Measurements from ENCODE around the gene ABCG1. TPM values are rescaled to one million over a fixed set of nuclear protein-coding genes. Genes with fewer than 3 reads are reported as not detected.

Gene ABCG1
- total and polyA plus RNA-seq, 2 donors (not counting 3 experiments of a cell fraction or from before 2014, with no cell fraction given), result 6.7 to 19.6 TPM

DNA sequence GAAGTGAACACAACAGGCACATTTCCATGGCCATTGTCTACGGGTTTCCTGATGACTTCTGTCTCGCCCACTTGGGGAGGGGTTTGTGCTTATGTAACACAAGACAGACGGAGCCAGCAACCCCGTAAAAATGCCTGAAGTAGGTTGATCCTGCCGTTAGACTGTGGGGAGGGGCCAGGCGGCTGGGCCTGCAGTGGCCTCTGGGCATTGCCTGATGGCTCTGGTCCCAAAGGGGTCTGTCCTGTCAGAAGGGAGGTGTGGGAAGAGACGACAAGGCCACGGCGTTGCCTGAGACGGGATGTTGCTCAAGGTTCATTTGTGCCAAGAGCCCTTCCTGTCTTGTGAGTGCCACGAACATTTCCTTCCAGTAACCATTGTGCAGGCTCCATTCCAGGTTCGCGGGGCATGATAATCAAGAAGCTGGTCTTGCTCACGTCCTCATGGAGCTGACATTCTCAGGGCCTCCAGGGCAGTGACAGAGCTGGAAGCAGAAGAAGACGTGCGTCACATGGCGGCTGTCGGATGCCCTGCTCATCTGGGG is 44.7 kb downstream of the ABCG1 start:
- Histone ChIP-seq H3K4me3 (replicated peaks in 1 of 3; ENCODE audit: insufficient read depth in 1 of 3, low read depth in 1 of 3, low read length in 3 of 3) (no peak overlapping the region), H3K27ac (ENCODE audit: insufficient read depth, low read depth, low read length) (peak overlapping the region; percentile 93), H3K9ac (replicated peaks; ENCODE audit: extremely low read depth, insufficient read depth, low read length) (peak overlapping the region; percentile 70), H3K79me2 (ENCODE audit: control insufficient read depth, insufficient read depth, low read length) (no peaks in the 10 kb centered on the region), H3K27me3 (ENCODE audit: control insufficient read depth in 2 of 2, insufficient read depth in 2 of 2, low read length in 2 of 2) (no peaks in the 10 kb centered on the region), H3K4me1 (ENCODE audit: control insufficient read depth, extremely low read depth, insufficient read depth, low read length) (peaks cover 25% of the 10 kb centered on the region), H3K36me3 (ENCODE audit: control insufficient read depth in 2 of 2, extremely low read depth in 1 of 2, insufficient read depth in 2 of 2, low read length in 2 of 2) (no peaks in the 10 kb centered on the region), H2AFZ (ENCODE audit: low read depth, low read length) (peak overlapping the region; percentile 89), H3K9me3 (replicated peaks; ENCODE audit: control insufficient read depth, insufficient read depth, low read length) (no peaks in the 10 kb centered on the region), H3K4me2 (ENCODE audit: insufficient read depth, low read length) (peak overlapping the region; percentile 61), H4K20me1 (replicated peaks; ENCODE audit: control insufficient read depth, extremely low read depth, insufficient read depth, low read length) (no peaks in the 10 kb centered on the region), H3K9me1 (replicated peaks; ENCODE audit: control insufficient read depth, extremely low read depth, insufficient read depth, low read length) (no peaks in the 10 kb centered on the region)
- FAIRE-seq, result peak; percentile 97
- dilution Hi-C loops (cut with MboI; ENCODE audit: extremely low pct_ligation_motif_present, low sequenced_read_pairs) (no loop called here), intact Hi-C loops (cut with micrococcal nuclease) (loop anchor here (1.0 to 2.0 kb wide), 6 partner anchors 14 to 187 kb away; no protein-coding TSS in a partner anchor)
- POLR2A ChIA-PET, result interaction anchor here (1.1 kb wide), 1 partner anchor 14 kb away, joined by 4 read pairs; no protein-coding TSS in a partner anchor
- no TSS peak for BruUV-seq (replicated peaks)
- DNase-seq (ENCODE audit: low read depth, low spot score), result peak; percentile 89
- CTCF ChIA-PET, result interaction anchor here (0.7 to 2.1 kb wide), 4 partner anchors 30 to 118 kb away, joined by 3 to 10 read pairs (median 5); no protein-coding TSS in a partner anchor
- TF ChIP-seq POLR2AphosphoS5 (IDR thresholded peaks at IDR 0.05; ENCODE audit: insufficient read depth, low read depth, low read length) (no peak), JUN (IDR thresholded peaks at IDR 0.05; ENCODE audit: borderline replicate concordance, insufficient read depth, insufficient read length, low read depth) (no peak), GATA2 (IDR thresholded peaks at IDR 0.05; ENCODE audit: insufficient read depth, insufficient read length, low read depth, low read length) (no peak), EZH2 (IDR thresholded peaks at IDR 0.05; ENCODE audit: borderline replicate concordance, low read depth, low read length, severe bottlenecking) (no peak), FOS (IDR thresholded peaks at IDR 0.05; ENCODE audit: borderline replicate concordance, insufficient read depth, low read length) (no peak), CTCF (IDR thresholded peaks at IDR 0.05; ENCODE audit: extremely low read depth in 1 of 2, insufficient read depth in 1 of 2, low read depth in 1 of 2, low read length in 2 of 2) (no peak), POLR2A (IDR thresholded peaks at IDR 0.05; ENCODE audit: low read depth, low read length) (no peak), MYC (IDR thresholded peaks at IDR 0.05; ENCODE audit: low read depth, low read length) (no peak)
- TF ChIP-seq, protein P1, sequence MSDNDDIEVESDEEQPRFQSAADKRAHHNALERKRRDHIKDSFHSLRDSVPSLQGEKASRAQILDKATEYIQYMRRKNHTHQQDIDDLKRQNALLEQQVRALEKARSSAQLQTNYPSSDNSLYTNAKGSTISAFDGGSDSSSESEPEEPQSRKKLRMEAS (IDR thresholded peaks at IDR 0.05; ENCODE audit: insufficient read depth, insufficient read length), result no peak

Data from endothelial cell of umbilical vein (primary cell).